ENCODE results near the gene IL3RA.

- TF ChIP-seq CTCF (IDR thresholded peaks at IDR 0.05), result no peak
- TF ChIP-seq POLR2A (IDR thresholded peaks at IDR 0.05), result no peak
Observed at GRCh38 chrX:1334854-1335253, 1.7 kb upstream of the IL3RA start.
